HG03521 (cell line): ENCODE results near the gene CYP2B6.
"Not testable (repeated sequence)": the region's sequence is repeated elsewhere in the genome, so short reads cannot be mapped to it uniquely, and the experiment has no call there.

Experiments used
- ATAC-seq: cut with Tn5 transposase; IDR thresholded peaks from one replicate; pipeline ENCODE4 v1.9.1; 2021; ENCODE audit warnings: mild to moderate bottlenecking, moderate library complexity; ENCODE audit not compliant: unreplicated experiment

The CYP2B6 gene

DNA sequence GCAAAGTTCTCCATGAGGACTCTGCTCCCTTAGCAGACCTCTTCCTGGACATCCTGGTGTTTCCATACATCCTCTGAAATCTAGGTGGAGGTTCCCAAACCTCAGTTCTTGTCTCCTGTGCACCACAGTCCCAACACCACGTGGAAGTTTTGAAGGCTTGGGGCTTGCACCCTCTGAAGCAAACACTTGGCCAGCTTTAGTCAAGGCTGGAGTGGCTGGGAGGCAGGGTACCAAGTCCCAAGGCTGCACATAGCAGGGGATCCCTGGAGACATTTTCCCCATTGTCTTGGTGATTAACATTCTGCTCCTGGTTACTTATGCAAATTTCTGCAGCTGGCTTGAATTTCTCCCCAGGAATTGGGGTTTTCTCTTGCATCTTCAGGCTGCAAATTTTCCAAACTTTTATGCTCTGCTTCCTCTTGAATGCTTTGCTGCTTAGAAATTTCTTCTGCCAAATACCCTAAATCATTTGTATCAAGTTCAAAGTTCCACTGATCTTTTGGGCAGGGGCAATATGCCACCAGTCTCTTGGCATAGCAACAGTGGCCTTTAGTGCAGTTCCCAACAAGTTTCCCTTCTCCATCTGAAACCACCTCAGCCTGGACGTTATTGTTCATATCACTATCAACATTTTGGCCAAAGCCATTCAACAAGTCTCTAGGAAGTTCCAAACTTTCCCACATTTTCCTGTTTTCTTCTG, 10.2 kb upstream of the CYP2B6 start:
- ATAC-seq: not testable (repeated sequence)

DNA sequence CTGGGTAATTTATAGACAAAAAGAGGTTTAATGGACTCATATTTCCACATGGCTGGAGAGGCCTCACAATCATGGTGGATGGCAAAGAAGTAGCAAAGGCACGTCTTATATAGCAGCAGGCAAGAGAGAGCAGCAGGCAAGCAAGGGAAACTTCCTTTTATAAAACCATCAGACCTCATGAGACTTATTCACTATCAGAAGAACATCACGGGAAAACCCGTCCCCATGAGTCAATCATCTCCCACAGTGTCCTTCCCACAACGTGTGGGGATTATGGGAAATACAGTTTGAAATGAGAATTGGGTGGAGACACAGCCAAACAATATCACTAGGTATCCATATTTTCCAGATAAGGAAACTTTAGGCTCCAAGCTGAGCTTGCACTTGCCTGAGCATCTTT, 9.5 kb upstream of the CYP2B6 start:
- no peak for ATAC-seq

DNA sequence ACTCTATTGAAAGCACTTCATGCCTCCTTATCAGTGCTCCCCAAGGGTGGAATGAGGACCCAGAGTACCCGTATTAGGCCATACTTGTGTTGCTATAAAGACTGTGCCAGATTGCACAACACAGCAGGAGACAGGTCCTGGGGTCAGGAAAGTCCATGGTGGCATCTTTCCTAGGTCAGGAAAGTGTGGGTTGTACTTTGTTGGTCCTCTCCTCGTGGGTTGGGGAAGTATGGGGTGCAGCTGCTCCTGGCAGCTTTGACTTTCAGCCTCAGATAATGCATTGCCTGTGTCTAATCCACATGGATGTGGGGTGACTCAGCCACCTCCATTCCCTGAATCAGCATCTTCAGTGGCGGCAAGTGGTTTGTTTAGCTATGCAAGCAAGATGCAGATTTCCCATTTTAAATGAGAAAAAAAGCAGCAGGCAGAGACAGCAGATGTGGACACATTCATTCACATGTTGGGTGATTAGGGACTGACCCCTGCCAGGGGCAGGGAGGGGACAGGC, 8.4 kb upstream of the CYP2B6 start:
- no peak for ATAC-seq

DNA sequence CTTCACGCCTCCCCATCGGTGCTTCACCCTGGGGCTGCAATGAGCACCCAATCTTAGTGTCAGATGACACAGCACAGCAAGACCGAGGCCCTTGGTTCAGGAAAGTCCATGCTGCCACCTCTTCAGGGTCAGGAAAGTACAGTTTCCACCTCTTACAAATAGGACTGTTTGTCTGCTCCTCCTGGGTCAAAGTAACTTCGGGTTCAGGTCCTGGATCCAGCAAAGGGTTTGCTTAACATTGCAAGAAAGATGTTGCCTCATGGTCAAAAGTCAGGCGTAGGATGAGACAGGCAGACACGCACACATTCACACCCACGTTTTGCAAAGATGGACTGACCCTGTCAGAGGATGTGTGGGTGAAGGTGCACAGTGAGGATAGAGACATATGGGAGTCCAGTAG, 1.6 kb upstream of the CYP2B6 start:
- ATAC-seq: no peak

DNA sequence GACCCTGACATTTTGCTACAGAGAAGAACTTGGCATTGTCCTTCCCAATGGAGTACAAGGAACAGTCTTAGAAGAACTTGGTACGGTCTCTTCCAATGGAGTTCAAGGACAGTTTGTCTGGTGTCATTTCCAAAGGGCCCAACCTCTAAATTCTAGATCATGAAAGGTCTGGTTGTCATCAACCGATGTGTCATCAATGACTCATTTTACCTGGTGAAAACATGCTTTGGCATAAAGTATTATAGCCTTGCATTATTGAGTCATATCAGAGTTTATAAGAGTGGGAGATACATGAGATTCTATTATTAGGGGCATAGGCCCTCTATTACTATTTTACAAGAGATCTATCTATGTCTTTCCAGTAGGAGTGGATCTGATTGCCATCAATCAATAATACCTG, 4.3 kb downstream of the CYP2B6 start:
- no peak for ATAC-seq

DNA sequence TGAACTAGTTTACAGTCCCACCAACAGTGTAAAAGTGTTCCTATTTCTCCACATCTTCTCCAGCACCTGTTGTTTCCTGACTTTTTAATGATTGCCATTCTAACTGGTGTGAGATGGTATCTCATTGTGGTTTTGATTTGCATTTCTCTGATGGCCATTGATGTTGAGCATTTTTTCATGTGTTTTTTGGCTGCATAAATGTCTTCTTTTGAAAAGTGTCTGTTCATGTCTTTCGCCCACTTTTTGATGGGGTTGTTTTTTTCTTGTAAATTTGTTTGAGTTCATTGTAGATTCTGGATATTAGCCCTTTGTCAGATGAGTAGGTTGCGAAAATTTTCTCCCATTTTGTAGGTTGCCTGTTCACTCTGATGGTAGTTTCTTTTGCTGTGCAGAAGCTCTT, 7.9 kb downstream of the CYP2B6 start:
- ATAC-seq: not testable (repeated sequence)

DNA sequence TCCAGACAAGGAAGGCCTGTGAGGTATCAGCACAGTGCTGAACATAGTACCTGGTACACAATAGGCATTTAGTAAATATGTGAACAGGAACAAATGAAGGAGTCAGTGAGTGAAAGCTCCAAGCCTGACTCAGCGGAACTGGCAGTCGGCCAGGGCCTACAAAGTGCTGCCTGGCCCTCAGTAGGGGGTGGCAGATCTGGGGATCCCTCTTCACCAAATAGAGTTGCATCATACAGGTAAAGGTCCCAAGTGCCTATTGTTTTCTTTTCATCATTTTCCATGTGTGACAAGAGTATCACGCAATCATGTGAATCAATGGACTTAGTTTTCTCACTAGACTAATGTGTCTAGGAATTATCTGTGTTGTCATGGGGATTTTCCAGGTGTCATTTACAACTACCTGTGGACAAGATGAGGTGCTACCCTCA, 9.2 kb downstream of the CYP2B6 start:
- no peak for ATAC-seq

DNA sequence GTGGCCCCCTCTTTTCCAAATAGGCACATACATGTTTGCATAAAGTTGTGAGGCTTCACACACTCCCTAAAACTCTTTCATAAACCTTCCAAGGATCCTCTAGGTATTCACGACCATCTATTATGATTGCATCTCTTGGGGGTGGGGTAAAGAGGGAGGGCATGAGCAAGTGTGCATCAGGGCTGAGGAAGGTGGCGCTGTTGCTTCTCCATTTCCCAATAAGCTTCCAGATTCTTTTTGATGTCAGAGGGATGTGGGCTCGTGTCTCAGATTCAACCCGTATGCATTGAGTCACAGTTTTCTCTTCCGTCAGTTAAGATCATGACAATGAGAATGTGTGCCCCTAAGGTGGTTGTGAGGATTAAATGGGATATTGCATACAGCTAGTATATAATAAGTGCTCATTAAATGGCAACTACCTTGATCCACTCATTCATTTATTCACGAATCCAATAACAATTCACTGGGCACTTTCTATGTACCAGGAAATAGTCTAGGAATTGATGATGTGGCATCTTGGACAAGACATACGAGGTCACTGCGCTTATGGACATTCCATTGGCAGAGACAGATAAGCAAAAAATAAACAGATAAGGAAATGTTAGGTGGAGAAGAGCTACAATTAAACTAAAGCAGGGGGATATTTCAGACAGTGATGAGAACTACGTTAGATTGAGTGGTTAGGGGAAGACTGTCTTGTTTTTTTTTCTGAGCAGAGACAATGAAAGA, 10.3 kb downstream of the CYP2B6 start:
- no peak for ATAC-seq

DNA sequence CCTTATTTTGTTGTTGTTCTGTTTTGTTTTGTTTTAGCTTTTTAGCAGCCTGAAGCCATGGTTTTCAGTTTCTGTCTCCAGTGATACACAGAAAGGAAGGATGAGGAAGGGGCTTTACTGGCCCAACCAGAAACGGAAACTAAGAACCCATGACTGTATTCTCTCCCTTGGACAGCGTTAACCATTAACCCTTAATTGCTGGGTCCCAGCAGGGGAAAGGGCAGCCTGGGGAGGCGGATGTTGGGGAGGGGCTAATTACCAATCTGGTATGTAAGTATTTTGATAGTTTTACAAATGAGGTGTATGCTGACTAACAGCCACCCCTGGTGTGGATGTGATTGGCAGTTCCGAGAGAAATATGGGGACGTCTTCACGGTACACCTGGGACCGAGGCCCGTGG, 12.6 kb downstream of the CYP2B6 start:
- not testable (repeated sequence) for ATAC-seq

DNA sequence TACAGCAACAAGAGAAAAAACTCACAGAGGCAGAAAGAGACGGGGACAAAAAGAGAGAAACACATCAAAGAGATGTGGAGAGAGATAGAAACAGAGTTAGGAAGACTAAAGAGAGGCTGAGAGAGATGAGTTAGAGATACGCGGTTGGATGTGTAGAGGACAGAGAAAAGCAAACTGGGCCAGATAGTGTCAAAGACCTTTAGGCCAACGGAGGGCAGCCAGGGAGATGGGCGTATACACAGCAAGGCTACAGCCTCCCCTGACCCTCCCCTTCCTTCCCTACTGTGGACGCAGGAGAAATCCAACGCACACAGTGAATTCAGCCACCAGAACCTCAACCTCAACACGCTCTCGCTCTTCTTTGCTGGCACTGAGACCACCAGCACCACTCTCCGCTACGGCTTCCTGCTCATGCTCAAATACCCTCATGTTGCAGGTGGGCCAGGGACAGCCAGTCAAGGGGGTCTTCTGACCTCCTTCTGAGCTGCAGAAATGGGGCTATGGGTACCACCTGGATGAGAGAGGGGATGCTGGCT, 18.7 kb downstream of the CYP2B6 start:
- no peak for ATAC-seq

DNA sequence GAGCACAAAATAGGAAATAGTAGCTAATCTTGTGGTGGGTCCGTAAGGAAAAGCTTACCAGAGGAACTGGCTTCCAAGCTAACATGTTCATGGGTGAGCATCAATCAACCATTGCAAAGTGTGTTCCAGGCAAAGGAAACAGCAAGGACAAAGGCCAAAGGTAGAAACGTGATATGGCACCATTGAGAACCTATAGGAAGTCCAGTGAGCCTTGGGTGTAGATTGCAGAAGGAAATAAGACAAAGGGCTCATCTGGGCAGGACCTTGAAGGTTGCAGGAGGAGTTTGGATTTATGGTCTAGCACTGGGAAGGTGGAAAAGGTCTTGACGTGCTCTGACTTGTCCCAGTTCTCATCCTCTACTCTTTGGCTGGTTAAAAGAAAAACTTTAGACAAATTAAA, 22.3 kb downstream of the CYP2B6 start:
- ATAC-seq: no peak

DNA sequence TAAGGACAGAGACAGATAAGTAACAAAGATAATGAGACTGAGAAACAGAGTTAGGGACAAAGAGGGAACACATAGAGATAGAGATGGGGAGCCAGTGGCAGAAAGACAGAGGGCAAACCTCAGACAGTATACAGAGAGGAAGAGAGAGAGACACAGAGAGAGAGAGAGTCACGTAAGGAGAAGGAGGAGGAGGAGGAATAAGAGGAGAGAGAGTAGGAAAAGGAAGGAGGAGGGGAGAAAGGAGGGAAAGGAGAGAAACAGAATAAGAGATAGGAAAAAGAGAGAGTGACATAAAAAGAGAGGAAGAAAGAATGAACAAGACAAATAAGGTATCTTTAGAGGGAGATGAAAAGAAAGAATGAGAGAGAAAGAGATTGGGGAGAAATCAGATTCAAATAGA, 23.6 kb downstream of the CYP2B6 start:
- no peak for ATAC-seq

DNA sequence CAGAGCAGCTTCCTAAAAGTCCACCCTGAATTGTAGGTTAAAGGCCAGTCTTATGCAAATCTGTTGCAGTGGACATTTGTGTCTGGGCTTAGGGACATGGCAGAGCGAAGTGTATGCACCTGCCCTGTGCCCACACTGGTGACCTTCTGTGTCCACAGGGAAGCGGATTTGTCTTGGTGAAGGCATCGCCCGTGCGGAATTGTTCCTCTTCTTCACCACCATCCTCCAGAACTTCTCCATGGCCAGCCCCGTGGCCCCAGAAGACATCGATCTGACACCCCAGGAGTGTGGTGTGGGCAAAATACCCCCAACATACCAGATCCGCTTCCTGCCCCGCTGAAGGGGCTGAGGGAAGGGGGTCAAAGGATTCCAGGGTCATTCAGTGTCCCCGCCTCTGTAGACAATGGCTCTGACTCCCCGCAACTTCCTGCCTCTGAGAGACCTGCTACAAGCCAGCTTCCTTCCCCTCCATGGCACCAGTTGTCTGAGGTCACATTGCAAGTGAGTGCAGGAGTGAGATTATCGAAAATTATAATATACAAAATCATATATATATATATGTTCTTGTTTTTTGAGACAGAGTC, 25.5 kb downstream of the CYP2B6 start:
- no peak for ATAC-seq

DNA sequence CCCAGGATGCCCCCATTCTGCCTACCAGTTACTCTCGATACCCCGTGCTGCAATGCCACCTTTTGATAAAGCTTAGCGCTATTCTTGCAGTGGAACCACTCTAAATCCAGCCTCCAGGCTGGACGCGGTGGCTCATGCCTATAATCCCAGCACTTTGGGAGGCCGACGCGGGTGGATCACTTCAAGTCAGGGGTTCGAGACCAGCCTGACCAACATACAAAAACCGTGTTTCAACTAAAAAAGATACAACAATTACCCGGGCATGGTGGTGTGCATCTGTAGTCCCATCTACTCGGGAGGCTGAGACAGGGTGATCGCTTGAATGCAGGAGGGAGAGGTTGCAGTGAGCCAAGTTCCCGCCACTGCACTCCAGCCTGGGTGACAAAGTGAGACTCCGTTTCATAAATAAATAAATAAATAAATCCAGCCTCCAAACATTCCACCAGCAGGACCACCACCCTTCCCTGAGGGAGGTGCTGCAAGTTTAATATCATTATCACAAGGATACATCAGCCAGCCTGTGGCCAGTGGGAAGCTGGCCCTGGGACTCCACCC, 27.7 kb downstream of the CYP2B6 start:
- no peak for ATAC-seq

DNA sequence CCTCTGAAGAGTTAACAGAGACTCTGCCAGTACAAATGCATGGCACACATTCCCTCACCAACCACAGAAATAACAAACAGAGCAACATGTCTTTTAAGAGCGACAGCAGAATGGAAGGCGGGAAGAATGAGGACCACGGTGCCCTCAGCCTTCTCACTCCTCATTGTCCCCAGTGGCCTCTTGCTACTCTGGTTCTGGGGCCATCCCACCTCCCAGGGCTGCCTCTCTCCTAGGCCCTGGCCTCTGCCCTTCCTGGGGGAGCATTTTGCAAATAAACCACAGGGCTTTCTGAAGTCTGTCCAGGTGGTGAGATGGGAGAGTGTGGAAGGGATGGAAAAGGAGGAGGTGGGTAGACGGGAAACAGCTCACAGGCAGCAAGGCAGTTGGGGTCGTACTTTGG, 28.3 kb downstream of the CYP2B6 start:
- no peak for ATAC-seq

DNA sequence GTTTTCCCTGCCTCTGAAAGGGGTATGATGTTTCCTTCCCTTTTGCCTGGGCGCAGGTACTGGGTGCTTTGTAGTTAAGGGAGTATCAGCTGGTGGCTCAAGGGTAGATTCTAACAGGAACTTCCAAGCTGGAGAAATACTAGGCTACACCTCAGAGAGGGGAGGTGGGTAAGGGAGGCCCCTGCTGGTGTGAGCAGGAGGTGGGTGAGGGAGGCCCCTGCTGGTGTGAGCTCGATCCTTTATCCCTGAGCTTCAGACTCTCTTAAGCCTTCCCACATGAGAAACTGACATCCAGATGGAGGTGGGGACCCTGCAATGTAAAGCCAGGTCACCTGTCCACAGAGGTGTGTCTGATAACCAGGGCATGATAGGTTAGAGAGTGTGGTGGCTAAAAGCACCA, 32.1 kb downstream of the CYP2B6 start:
- no peak for ATAC-seq

DNA sequence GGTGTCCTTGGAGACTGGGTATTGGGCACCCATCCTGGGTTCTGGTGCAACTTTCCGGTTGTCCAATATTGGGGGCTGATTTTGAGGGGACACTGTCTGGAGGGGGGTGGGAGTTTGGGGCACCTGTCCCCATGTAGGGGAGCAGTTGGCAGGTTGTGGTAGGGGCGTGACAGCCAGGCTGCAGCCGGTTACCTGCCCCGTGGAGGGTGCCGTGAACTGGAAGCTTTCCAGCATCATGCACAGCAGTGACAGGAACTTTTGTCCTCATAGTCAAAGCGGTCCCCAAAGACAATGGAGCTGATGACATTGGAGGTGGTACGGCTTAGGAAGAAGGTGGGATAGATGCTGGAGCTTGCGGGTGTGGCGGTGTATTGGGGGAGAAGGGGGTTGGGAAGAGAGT, 34.3 kb downstream of the CYP2B6 start:
- ATAC-seq: no peak

DNA sequence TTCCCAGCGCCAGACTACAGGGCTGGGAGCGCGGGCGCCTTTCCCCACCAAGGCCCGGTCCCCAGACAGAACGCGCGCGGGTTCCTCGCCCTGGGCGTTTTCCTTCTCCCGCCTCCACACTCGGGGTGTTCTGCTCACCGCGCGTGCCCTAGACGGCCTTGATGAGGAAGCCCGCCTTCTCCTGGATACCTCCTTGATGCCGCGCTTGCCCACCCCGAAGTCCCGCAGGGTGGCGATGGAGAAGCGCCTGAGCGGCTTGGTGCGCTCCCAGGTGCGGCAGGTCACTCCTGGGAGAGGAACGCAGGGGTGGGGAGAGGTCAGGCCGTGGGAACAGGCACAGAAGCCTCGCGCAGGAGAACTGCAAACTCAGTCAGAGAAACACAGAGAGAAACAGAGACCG, 34.8 kb downstream of the CYP2B6 start:
- ATAC-seq: no peak

DNA sequence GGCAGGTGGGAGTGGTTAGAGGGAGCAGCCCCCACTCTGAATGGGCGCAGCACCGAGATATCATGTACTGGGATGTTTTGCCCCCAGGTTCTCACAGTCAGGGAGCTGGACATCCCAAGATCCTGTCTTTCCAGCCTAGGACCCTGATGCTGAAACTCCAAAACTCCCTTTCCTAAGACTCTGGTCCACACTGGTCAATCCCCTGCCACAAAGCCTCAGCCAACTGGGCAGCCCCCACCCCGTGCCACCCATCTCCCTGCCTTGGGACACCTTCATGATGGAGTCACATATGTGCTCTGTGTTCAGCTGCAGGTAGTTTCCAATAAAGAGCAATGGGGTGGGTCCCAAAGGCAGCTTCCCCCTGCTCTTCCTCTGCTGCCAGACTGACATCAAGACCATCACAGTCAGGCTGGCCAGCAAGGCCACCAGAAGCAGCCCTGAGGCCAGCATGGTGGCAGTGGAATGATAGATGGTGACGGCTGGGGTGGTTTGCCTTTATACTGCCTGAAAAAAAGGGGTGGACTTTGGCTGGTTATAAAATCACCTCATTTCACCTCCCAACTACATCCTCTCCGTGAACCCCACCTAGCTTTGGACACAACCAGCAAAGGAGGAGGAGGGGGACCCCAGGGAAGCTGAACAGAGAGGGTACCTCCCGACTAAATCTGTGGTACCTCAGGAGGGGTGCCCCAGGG, 36.3 kb downstream of the CYP2B6 start:
- no peak for ATAC-seq

DNA sequence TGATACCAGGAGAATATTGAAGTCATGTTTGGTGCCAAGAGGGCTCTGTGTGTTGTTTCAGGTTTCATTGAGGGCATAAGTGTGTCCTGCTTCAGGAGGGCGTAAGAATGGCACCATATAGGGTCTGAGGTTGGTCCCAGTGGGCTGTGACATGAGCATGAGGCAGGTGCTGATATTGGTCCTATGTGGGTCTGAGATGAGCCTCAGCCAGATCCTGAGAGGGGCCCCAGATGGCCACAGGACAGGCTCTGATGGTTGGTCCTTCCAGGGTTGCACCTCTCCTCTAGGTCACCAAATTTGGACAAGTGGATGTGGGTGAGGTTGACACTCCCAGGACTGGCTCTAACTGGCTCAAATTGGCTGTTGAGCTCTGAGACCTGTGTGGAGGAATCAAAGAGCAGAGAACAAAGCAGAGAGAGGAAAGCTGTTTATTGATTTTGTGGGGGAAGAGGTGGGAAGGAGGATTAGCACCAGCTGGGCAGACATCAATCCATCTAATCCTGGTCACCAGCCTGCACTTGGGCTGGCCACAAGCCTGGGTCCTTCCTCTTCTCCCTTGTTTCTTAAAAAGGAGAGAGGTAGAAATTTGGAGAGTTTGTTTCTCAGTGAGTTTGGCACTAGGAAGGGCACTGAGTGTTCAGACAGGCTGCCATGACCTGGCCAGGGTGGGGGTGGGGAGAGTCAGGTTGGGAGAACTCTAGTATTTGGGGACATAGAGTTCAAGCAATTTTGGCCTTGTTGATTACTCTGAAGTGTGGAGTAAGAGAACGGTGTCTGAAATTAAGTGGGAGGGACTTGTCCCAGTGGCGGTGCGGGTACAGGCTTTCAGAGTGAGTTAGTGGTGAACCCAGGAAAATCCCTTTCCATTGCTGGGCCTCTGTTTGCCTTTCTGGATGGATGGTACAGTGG, 38.7 kb downstream of the CYP2B6 start:
- no peak for ATAC-seq
